CD4-positive, CD25-positive, alpha-beta regulatory T cell (primary cell): ENCODE data around the gene SCNN1B. TPM values are rescaled to one million over a fixed set of nuclear protein-coding genes. Genes with fewer than 3 reads are reported as not detected.
A peak's percentile ranks its signal among the peaks of the same experiment; 100 is the strongest.

Experiments
- ATAC-seq, 2 donors: fragments of 150-1000 bp; cut with Tn5 transposase; one replicate each; pipeline ENCODE4 v1.10.0; 2021; ENCODE audit warnings: low read depth in 2 of 2, moderate number of reproducible peaks in 2 of 2, moderate library complexity in 1 of 2
- DNase-seq, 3 donors: peaks; one replicate each; pipeline versions ENCODE4 v3.0.0 to v3.0.0-alpha.2; 2012 to 2022; ENCODE audit warnings: mixed read lengths in 1 of 3
- H3K27ac ChIP-seq: one replicate; pipeline ENCODE4 v1.7.0; 2013; ENCODE audit warnings: mild to moderate bottlenecking, low read length; ENCODE audit not compliant: insufficient read depth, poor library complexity, severe bottlenecking
- H3K27me3 ChIP-seq: one replicate; pipeline ENCODE4 v1.7.0; 2013; ENCODE audit warnings: low read length; ENCODE audit not compliant: control insufficient read depth, insufficient read depth
- H3K36me3 ChIP-seq: one replicate; pipeline ENCODE4 v1.7.0; 2013; ENCODE audit warnings: mild to moderate bottlenecking, low read length, moderate library complexity; ENCODE audit not compliant: control insufficient read depth, insufficient read depth
- H3K4me1 ChIP-seq: 2 replicates; pipeline ENCODE4 v1.7.0; 2013; ENCODE audit warnings: mild to moderate bottlenecking, low read length; ENCODE audit not compliant: insufficient read depth, control insufficient read depth, poor library complexity, severe bottlenecking
- H3K4me3 ChIP-seq: one replicate; pipeline ENCODE4 v1.7.0; 2013; ENCODE audit warnings: low read depth, mild to moderate bottlenecking, low read length, moderate library complexity
- H3K9me3 ChIP-seq, 2 experiments: 1 replicate in 1 of 2; 2 replicates in 1 of 2; pipeline ENCODE4 v1.7.0; 2013; ENCODE audit warnings: low read length in 2 of 2, mild to moderate bottlenecking in 1 of 2, moderate library complexity in 1 of 2; ENCODE audit not compliant: control insufficient read depth in 2 of 2
- H3K27ac Mint-ChIP-seq, 3 donors: one replicate each; pipeline ENCODE4 v1.8.0; 2020 to 2022; ENCODE audit warnings: mild to moderate bottlenecking in 3 of 3, mixed read lengths in 3 of 3, moderate library complexity in 2 of 3
- H3K27me3 Mint-ChIP-seq: one replicate; pipeline ENCODE4 v1.8.0; 2022; ENCODE audit warnings: mild to moderate bottlenecking, mixed read lengths
- H3K36me3 Mint-ChIP-seq: one replicate; pipeline ENCODE4 v1.8.0; 2020; ENCODE audit warnings: mixed read lengths
- H3K4me1 Mint-ChIP-seq, 4 donors: one replicate each; pipeline ENCODE4 v1.8.0; 2020 to 2022; ENCODE audit warnings: mixed read lengths in 4 of 4, mild to moderate bottlenecking in 1 of 4
- H3K4me3 Mint-ChIP-seq, 4 donors: one replicate each; pipeline ENCODE4 v1.8.0; 2020 to 2022; ENCODE audit warnings: mild to moderate bottlenecking in 4 of 4, mixed read lengths in 4 of 4, moderate library complexity in 3 of 4
- H3K9me3 Mint-ChIP-seq, 7 donors: one replicate each; pipeline ENCODE4 v1.8.0; 2020 to 2022; ENCODE audit warnings: mixed read lengths in 7 of 7, mild to moderate bottlenecking in 3 of 7, moderate library complexity in 2 of 7
- polyA plus RNA-seq, 4 donors: library from polyadenylated mRNA; unstranded; fragments of 300-500 nt; fragmentation: Illumina TruSeq; gene quantifications; one replicate each; pipeline ENCODE4 v1.2.3, GENCODE V29; 2021
- total RNA-seq: library from RNA; stranded (reverse); gene quantifications from one replicate; pipeline ENCODE4 v1.2.3, GENCODE V29; 2022

Gene SCNN1B
- total and polyA plus RNA-seq, 5 donors from 2014 or later = not detected

- H3K4me3 Mint-ChIP-seq = no peak overlapping the region
- no peak overlapping the region for H3K27ac Mint-ChIP-seq
- DNase-seq (no peak), ATAC-seq (no peak)
- H3K36me3 Mint-ChIP-seq = no peaks in the 10 kb centered on the region
- H3K4me1 ChIP-seq = no peaks in the 10 kb centered on the region
- H3K4me3 ChIP-seq = no peak overlapping the region
- no peaks in the 10 kb centered on the region for H3K27me3 ChIP-seq
- H3K9me3 Mint-ChIP-seq = peaks cover 0 to 2% (median 0%) of the 10 kb centered on the region in 7 donors
- H3K36me3 ChIP-seq = no peaks in the 10 kb centered on the region
- H3K27me3 Mint-ChIP-seq = peaks cover 5% of the 10 kb centered on the region
- H3K27ac ChIP-seq = no peak overlapping the region
- H3K9me3 ChIP-seq = no peaks in the 10 kb centered on the region
- H3K4me1 Mint-ChIP-seq = no peaks in the 10 kb centered on the region
Measured at GRCh38 chr16:23371368-23371767, 69.3 kb downstream of the SCNN1B start.

- no peaks in the 10 kb centered on the region for H3K27me3 ChIP-seq
- no peak for DNase-seq
- ATAC-seq = no peak
- no peak overlapping the region for H3K27ac ChIP-seq
- Mint-ChIP-seq H3K4me1 (no peaks in the 10 kb centered on the region), H3K27ac (no peak overlapping the region), H3K9me3 (peaks cover 0 to 2% (median 0%) of the 10 kb centered on the region in 7 donors), H3K27me3 (peaks cover 5% of the 10 kb centered on the region), H3K36me3 (no peaks in the 10 kb centered on the region), H3K4me3 (no peak overlapping the region)
- H3K36me3 ChIP-seq = no peaks in the 10 kb centered on the region
- no peaks in the 10 kb centered on the region for H3K4me1 ChIP-seq
- no peaks in the 10 kb centered on the region for H3K9me3 ChIP-seq
- H3K4me3 ChIP-seq = no peak overlapping the region
Measured at GRCh38 chr16:23373436-23374219, 71.5 kb downstream of the SCNN1B start.

- Mint-ChIP-seq H3K27ac (no peak overlapping the region), H3K4me3 (no peak overlapping the region), H3K36me3 (no peaks in the 10 kb centered on the region), H3K9me3 (peaks cover 0 to 2% (median 0%) of the 10 kb centered on the region in 7 donors), H3K27me3 (peaks cover 5% of the 10 kb centered on the region), H3K4me1 (no peaks in the 10 kb centered on the region)
- no peaks in the 10 kb centered on the region for H3K9me3 ChIP-seq
- H3K27ac ChIP-seq = no peak overlapping the region
- DNase-seq (no peak), ATAC-seq (no peak)
- no peaks in the 10 kb centered on the region for H3K27me3 ChIP-seq
- no peaks in the 10 kb centered on the region for H3K4me1 ChIP-seq
- no peaks in the 10 kb centered on the region for H3K36me3 ChIP-seq
- H3K4me3 ChIP-seq = no peak overlapping the region
Measured at GRCh38 chr16:23374721-23375510, 72.8 kb downstream of the SCNN1B start.

GRCh38 chr16:23375643-23376042 is 73.5 kb downstream of the SCNN1B start:
- DNase-seq (no peak), ATAC-seq (no peak)
- Histone ChIP-seq H3K27me3 (no peaks in the 10 kb centered on the region), H3K27ac (no peak overlapping the region), H3K4me1 (no peaks in the 10 kb centered on the region), H3K4me3 (no peak overlapping the region), H3K9me3 (no peaks in the 10 kb centered on the region), H3K36me3 (no peaks in the 10 kb centered on the region)
- no peaks in the 10 kb centered on the region for H3K36me3 Mint-ChIP-seq
- H3K27ac Mint-ChIP-seq = no peak overlapping the region
- peaks cover 5% of the 10 kb centered on the region for H3K27me3 Mint-ChIP-seq
- H3K4me3 Mint-ChIP-seq = no peak overlapping the region
- peaks cover 0 to 2% (median 0%) of the 10 kb centered on the region in 7 donors for H3K9me3 Mint-ChIP-seq
- no peaks in the 10 kb centered on the region for H3K4me1 Mint-ChIP-seq

- H3K4me3 Mint-ChIP-seq = peak overlapping the region in 1 of 4 donors; percentile 3
- H3K27ac Mint-ChIP-seq = no peak overlapping the region
- no peaks in the 10 kb centered on the region for H3K4me1 ChIP-seq
- H3K9me3 ChIP-seq = no peaks in the 10 kb centered on the region
- ATAC-seq (no peak), DNase-seq (no peak)
- H3K4me3 ChIP-seq = no peak overlapping the region
- H3K36me3 Mint-ChIP-seq = no peaks in the 10 kb centered on the region
- peaks cover 0 to 2% (median 0%) of the 10 kb centered on the region in 7 donors for H3K9me3 Mint-ChIP-seq
- H3K4me1 Mint-ChIP-seq = no peaks in the 10 kb centered on the region
- H3K27ac ChIP-seq = no peak overlapping the region
- no peaks in the 10 kb centered on the region for H3K27me3 ChIP-seq
- H3K36me3 ChIP-seq = no peaks in the 10 kb centered on the region
- H3K27me3 Mint-ChIP-seq = peaks cover 5% of the 10 kb centered on the region
Measured at GRCh38 chr16:23377071-23377931, 75.2 kb downstream of the SCNN1B start.

GRCh38 chr16:23378256-23378655 is 76.2 kb downstream of the SCNN1B start:
- Mint-ChIP-seq H3K36me3 (no peaks in the 10 kb centered on the region), H3K4me3 (no peak overlapping the region), H3K27me3 (peaks cover 5% of the 10 kb centered on the region), H3K9me3 (peaks cover 0 to 2% (median 0%) of the 10 kb centered on the region in 7 donors), H3K4me1 (no peaks in the 10 kb centered on the region), H3K27ac (no peak overlapping the region)
- Histone ChIP-seq H3K4me1 (no peaks in the 10 kb centered on the region), H3K27ac (no peak overlapping the region), H3K9me3 (no peaks in the 10 kb centered on the region), H3K4me3 (no peak overlapping the region), H3K36me3 (no peaks in the 10 kb centered on the region), H3K27me3 (no peaks in the 10 kb centered on the region)
- no peak for DNase-seq
- ATAC-seq = no peak

- no peaks in the 10 kb centered on the region for H3K9me3 ChIP-seq
- H3K27me3 Mint-ChIP-seq = peaks cover 5% of the 10 kb centered on the region
- no peaks in the 10 kb centered on the region for H3K4me1 Mint-ChIP-seq
- H3K27ac ChIP-seq = no peak overlapping the region
- ATAC-seq = no peak
- no peaks in the 10 kb centered on the region for H3K27me3 ChIP-seq
- no peaks in the 10 kb centered on the region for H3K36me3 ChIP-seq
- no peaks in the 10 kb centered on the region for H3K4me1 ChIP-seq
- peaks cover 0 to 2% (median 0%) of the 10 kb centered on the region in 7 donors for H3K9me3 Mint-ChIP-seq
- H3K27ac Mint-ChIP-seq = peak overlapping the region in 1 of 3 donors; percentile 2
- no peak for DNase-seq
- H3K4me3 ChIP-seq = no peak overlapping the region
- H3K4me3 Mint-ChIP-seq = no peak overlapping the region
- H3K36me3 Mint-ChIP-seq = no peaks in the 10 kb centered on the region
Measured at GRCh38 chr16:23378921-23379320, 76.8 kb downstream of the SCNN1B start.
